HEK293 (cell line): Measurements from ENCODE around the gene MMD.

Experiments
- CTCF ChIP-seq: fragments of 450-650 bp; formaldehyde crosslinking; IDR thresholded peaks from 2 replicates; pipeline ENCODE4 v1.5.1; 2016; ENCODE audit warnings: missing biosample characterization, missing genetic modification characterization
- MEIS1 ChIP-seq: sonication (generic); formaldehyde crosslinking; IDR thresholded peaks from 2 replicates; pipeline ENCODE4 v1.8.1; 2022; ENCODE audit warnings: missing genetic modification reagents, mild to moderate bottlenecking, borderline replicate concordance
- ZBTB1 ChIP-seq: fragments of 450-650 bp; formaldehyde crosslinking; IDR thresholded peaks from 2 replicates; pipeline ENCODE4 v1.5.1; 2016; ENCODE audit warnings: missing biosample characterization, missing genetic modification characterization
- ZBTB7A ChIP-seq: fragments of 450-650 bp; formaldehyde crosslinking; IDR thresholded peaks from 2 replicates; pipeline ENCODE4 v1.5.1; 2016; ENCODE audit warnings: low read depth, missing biosample characterization, missing genetic modification characterization
- ZNF621 ChIP-seq: fragments of 450-650 bp; formaldehyde crosslinking; IDR thresholded peaks from 2 replicates; pipeline ENCODE4 v1.5.1; 2017; ENCODE audit warnings: missing biosample characterization, missing genetic modification characterization
- ZNF76 ChIP-seq: fragments of 450-650 bp; formaldehyde crosslinking; IDR thresholded peaks from 2 replicates; pipeline ENCODE4; 2016; ENCODE audit warnings: low read depth, missing biosample characterization, missing genetic modification characterization, borderline replicate concordance

GRCh38 chr17:55451758-55452138 is 30.1 kb upstream of the MMD start:
- TF ChIP-seq CTCF (no peak), ZNF621 (tag by site-specific recombination) (no peak), ZBTB1 (tag by site-specific recombination) (no peak), ZNF76 (tag by site-specific recombination) (no peak), MEIS1 (CRISPR knock-in tag) (no peak), ZBTB7A (tag by site-specific recombination) (no peak)
